SK-N-SH (cell line): Measurements from ENCODE around the gene MAP2K5.

Experiments used
- RFX5 ChIP-seq: IDR thresholded peaks from 2 replicates; pipeline ENCODE4 v1.6.1; 2012; ENCODE audit warnings: mild to moderate bottlenecking, improper control_type of control experiment, low read length
- TAF1 ChIP-seq: IDR thresholded peaks from 2 replicates; pipeline ENCODE4 v1.6.1; 2012; ENCODE audit warnings: low read depth, mild to moderate bottlenecking, low read length, moderate library complexity, borderline replicate concordance

DNA sequence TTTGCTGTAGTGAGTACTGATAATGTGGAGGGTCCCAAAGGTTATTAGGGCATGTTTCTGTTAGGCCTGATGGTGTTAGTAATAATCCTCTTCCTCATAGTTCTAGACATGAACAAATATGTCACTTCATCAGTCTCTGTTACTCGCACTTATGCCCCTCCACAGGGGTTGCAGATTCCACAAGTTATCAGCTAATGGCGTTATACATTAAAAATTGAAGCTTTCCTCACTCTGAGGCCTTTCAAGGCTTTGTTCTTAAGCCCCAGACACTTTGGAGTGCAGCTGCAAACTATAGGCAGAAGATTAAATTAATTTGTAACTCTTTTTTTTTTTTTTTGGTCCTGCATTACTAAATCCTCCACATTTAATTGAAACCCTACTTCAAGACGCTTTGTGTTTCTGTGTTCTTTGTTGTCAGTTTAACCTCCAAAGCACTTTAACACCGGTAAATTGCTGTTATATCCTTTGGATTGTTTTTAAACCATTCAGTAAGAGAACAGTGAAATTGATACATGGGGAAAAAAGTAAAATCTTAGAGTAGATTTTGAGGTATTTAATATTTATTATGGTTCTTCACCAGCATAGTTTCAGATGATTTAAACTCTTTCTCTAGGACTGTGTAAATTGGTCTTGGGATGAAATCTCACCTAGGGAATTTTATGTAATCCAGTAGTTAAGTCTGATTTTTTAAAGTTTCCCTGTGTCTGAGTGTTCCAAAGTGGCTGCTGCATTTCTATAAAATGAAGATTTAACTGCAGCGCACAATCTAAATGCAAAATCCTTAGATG is 179.7 kb downstream of the MAP2K5 start:
- TF ChIP-seq TAF1 = no peak
- TF ChIP-seq RFX5 = no peak
